ENCODE measurements around the gene DUSP7.

DNA sequence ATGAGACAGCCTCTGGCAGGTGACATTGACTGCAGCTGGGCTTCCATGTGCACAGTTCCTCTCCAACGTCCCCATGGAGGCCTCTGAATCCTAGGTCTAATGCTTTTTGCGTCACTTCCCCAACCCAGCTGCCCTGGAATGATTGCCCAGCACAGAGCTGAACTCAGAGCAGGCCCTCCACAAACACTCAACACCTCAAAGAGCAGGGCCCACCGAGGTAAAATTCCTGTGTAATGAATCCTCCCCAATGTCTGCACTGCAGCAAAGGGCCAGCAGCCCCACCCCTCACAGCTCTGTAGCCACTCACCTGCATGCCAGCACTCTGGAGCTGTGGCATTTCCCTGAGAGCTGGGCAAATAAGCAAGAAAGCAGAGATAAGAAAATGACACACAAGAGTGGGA lies 42.6 kb upstream of the DUSP7 start:
- no peak for TF ChIP-seq ZNF239 (tag by site-specific recombination; IDR thresholded peaks at IDR 0.05)
- TF ChIP-seq PBX3 (CRISPR knock-in tag; IDR thresholded peaks at IDR 0.05): no peak
- no peak for TF ChIP-seq ZNF132 (tag by site-specific recombination; IDR thresholded peaks at IDR 0.05; ENCODE audit: borderline replicate concordance)
- TF ChIP-seq, protein P1, sequence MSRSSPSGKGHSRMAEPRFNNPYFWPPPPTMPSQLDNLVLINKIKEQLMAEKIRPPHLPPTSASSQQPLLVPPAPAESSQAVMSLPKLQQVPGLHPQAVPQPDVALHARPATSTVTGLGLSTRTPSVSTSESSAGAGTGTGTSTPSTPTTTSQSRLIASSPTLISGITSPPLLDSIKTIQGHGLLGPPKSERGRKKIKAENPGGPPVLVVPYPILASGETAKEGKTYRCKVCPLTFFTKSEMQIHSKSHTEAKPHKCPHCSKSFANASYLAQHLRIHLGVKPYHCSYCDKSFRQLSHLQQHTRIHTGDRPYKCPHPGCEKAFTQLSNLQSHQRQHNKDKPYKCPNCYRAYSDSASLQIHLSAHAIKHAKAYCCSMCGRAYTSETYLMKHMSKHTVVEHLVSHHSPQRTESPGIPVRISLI (tag by site-specific recombination; IDR thresholded peaks at IDR 0.05): no peak
- TF ChIP-seq, protein P2, sequence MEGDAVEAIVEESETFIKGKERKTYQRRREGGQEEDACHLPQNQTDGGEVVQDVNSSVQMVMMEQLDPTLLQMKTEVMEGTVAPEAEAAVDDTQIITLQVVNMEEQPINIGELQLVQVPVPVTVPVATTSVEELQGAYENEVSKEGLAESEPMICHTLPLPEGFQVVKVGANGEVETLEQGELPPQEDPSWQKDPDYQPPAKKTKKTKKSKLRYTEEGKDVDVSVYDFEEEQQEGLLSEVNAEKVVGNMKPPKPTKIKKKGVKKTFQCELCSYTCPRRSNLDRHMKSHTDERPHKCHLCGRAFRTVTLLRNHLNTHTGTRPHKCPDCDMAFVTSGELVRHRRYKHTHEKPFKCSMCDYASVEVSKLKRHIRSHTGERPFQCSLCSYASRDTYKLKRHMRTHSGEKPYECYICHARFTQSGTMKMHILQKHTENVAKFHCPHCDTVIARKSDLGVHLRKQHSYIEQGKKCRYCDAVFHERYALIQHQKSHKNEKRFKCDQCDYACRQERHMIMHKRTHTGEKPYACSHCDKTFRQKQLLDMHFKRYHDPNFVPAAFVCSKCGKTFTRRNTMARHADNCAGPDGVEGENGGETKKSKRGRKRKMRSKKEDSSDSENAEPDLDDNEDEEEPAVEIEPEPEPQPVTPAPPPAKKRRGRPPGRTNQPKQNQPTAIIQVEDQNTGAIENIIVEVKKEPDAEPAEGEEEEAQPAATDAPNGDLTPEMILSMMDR (tag by site-specific recombination; IDR thresholded peaks at IDR 0.05): no peak
- TF ChIP-seq BCL11A (tag by site-specific recombination; IDR thresholded peaks at IDR 0.05; ENCODE audit: low read depth): no peak
- no peak for TF ChIP-seq ZNF398 (tag by site-specific recombination; IDR thresholded peaks at IDR 0.05)
- TF ChIP-seq ZNF626 (tag by site-specific recombination; IDR thresholded peaks at IDR 0.05): no peak
- no peak for TF ChIP-seq ZBTB48 (tag by site-specific recombination; IDR thresholded peaks at IDR 0.05)
- TF ChIP-seq ZBTB7A (tag by site-specific recombination; IDR thresholded peaks at IDR 0.05; ENCODE audit: low read depth): no peak
- TF ChIP-seq ZNF433 (tag by site-specific recombination; IDR thresholded peaks at IDR 0.05; ENCODE audit: low read depth): no peak
- no peak for TF ChIP-seq ZEB2 (tag by site-specific recombination; IDR thresholded peaks at IDR 0.05)
- TF ChIP-seq ZNF501 (tag by site-specific recombination; IDR thresholded peaks at IDR 0.05): no peak
- TF ChIP-seq, protein P3, sequence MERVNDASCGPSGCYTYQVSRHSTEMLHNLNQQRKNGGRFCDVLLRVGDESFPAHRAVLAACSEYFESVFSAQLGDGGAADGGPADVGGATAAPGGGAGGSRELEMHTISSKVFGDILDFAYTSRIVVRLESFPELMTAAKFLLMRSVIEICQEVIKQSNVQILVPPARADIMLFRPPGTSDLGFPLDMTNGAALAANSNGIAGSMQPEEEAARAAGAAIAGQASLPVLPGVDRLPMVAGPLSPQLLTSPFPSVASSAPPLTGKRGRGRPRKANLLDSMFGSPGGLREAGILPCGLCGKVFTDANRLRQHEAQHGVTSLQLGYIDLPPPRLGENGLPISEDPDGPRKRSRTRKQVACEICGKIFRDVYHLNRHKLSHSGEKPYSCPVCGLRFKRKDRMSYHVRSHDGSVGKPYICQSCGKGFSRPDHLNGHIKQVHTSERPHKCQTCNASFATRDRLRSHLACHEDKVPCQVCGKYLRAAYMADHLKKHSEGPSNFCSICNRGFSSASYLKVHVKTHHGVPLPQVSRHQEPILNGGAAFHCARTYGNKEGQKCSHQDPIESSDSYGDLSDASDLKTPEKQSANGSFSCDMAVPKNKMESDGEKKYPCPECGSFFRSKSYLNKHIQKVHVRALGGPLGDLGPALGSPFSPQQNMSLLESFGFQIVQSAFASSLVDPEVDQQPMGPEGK (tag by site-specific recombination; IDR thresholded peaks at IDR 0.05): no peak

Data from HEK293 (cell line).